ENCODE data around the gene TOE1.

DNA sequence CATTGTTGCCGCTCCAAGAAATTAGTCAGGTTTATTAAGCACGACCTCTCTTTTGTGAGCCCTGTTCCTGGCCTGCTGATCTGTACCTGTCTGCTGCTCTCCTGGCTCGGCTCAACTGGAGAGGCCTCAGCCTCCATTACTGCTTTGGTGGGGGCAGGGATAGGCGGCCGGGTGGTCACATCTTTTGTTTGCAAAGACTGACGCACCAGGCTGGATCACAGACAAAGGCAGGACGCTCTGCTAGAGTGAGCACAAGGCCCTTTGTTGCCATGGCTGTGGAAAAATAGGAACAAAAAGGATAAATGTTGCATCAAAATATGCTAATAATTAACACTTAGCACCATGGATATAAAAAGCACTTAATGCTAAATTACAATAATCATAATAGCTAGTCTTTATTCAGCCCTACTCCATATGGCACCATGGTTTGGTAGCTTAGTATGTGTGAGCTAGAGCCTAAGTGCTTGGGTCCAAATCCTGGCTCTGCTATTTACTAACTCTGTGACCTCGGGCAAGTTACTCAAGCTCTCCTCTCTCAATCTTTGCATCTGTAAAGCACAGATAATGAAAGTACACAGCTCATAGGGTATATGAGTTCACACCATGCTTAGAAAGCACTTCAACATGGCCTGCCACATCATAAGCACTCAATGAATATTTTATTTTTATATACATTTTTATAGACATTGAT is 42.2 kb upstream of the TOE1 start:
- no peak for TF ChIP-seq CTCF (conservative IDR thresholded peaks at IDR 0.05; ENCODE audit: low read depth, low read length)
- TF ChIP-seq EZH2 (IDR thresholded peaks at IDR 0.05; ENCODE audit: low read length, unreplicated experiment), result no peak
- TF ChIP-seq EZH2phosphoT487 (IDR thresholded peaks at IDR 0.05; ENCODE audit: borderline replicate concordance, low read length), result no peak
